Bronchial epithelial cell (primary cell): ENCODE results near the gene FARS2. TPM values are rescaled to one million over a fixed set of nuclear protein-coding genes. Genes with fewer than 3 reads are reported as not detected.

Experiments
- DNase-seq: peaks from one replicate; pipeline ENCODE4 v3.0.0-alpha.2; 2010; ENCODE audit warnings: low read depth
- FAIRE-seq: peaks from 2 replicates; lab custom pipeline; 2011; peaks lifted over from hg19 to GRCh38; lab: Jason Lieb, UNC
- H3K27me3 ChIP-seq: 2 replicates; pipeline ENCODE4 v1.5.1; 2011; ENCODE audit warnings: low read length; ENCODE audit not compliant: control insufficient read depth, insufficient read depth
- H3K36me3 ChIP-seq: 2 replicates; pipeline ENCODE4 v1.5.1; 2011; ENCODE audit warnings: low read length; ENCODE audit not compliant: control insufficient read depth, insufficient read depth
- H3K4me3 ChIP-seq: 2 replicates; pipeline ENCODE4 v1.5.1; 2011; ENCODE audit warnings: mild to moderate bottlenecking, low read depth, low read length, control low read depth
- total RNA-seq: library from RNA; depleted of rRNA; stranded (reverse); fragments of >200 nt; gene quantifications from 2 replicates; pipeline ENCODE4 v1.2.1, GENCODE V29; 2014
- TF ChIP-seq, protein P1 (sequence below): IDR thresholded peaks from 2 replicates; pipeline ENCODE4 v1.5.1; 2011; ENCODE audit warnings: mild to moderate bottlenecking, moderate library complexity, low read length, control low read depth, inconsistent platforms; ENCODE audit not compliant: insufficient read depth, severe bottlenecking

FARS2 gene
- total RNA-seq, 1 donor from 2014 or later = 27.4 TPM

DNA sequence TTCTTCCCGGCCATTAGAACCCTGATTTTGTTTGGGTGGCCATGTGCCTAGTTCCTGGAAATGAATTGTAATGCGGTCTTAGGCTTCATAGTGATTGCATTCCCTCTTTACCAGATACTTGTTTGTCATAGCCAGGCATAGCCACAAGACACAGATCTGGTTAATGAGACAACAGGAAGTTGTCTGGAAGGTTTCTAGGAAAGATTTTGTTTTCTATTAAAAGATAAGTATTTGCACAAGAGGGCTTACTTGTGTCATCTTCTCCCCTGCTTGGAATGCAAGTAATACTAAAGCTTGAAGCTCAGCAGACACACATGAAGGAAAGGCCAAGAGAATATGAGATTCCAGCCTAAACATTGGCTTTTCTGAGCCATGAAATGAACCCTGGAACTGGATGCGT, 12.9 kb downstream of the FARS2 start:
- DNase-seq = no peak
- no peaks in the 10 kb centered on the region for H3K27me3 ChIP-seq
- no peaks in the 10 kb centered on the region for H3K36me3 ChIP-seq
- no peak for FAIRE-seq
- H3K4me3 ChIP-seq = no peak overlapping the region
- TF ChIP-seq, protein P1, sequence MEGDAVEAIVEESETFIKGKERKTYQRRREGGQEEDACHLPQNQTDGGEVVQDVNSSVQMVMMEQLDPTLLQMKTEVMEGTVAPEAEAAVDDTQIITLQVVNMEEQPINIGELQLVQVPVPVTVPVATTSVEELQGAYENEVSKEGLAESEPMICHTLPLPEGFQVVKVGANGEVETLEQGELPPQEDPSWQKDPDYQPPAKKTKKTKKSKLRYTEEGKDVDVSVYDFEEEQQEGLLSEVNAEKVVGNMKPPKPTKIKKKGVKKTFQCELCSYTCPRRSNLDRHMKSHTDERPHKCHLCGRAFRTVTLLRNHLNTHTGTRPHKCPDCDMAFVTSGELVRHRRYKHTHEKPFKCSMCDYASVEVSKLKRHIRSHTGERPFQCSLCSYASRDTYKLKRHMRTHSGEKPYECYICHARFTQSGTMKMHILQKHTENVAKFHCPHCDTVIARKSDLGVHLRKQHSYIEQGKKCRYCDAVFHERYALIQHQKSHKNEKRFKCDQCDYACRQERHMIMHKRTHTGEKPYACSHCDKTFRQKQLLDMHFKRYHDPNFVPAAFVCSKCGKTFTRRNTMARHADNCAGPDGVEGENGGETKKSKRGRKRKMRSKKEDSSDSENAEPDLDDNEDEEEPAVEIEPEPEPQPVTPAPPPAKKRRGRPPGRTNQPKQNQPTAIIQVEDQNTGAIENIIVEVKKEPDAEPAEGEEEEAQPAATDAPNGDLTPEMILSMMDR = no peak

GRCh38 chr6:5275497-5275896, 14.2 kb downstream of the FARS2 start:
- Histone ChIP-seq H3K36me3 (no peaks in the 10 kb centered on the region), H3K4me3 (no peak overlapping the region), H3K27me3 (no peaks in the 10 kb centered on the region)
- DNase-seq = no peak
- TF ChIP-seq, protein P1 = no peak
- no peak for FAIRE-seq

- Histone ChIP-seq H3K4me3 (no peak overlapping the region), H3K27me3 (no peaks in the 10 kb centered on the region), H3K36me3 (no peaks in the 10 kb centered on the region)
- DNase-seq (no peak), FAIRE-seq (no peak)
- TF ChIP-seq, protein P1 = no peak
Observed at GRCh38 chr6:5276581-5276980, 15.3 kb downstream of the FARS2 start.

DNA sequence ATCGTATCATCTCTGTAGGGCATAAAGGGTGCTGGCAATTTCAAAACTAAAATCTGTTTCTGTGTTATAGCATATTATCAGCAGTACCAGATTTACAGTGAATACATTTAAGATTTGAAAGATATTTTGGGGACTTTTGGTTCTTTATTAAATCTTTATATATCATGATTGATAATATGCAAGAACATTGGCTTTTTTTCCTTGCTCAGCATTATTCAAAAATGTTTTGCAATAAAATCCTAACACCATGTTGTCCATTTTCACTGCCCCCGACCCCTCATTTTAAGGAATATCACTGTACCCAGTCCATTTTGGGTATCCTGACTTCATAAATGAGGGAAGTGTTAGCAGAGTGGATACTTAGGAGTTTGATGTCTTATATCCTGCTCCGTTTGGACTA, 16.3 kb downstream of the FARS2 start:
- H3K36me3 ChIP-seq = no peaks in the 10 kb centered on the region
- DNase-seq (no peak), FAIRE-seq (no peak)
- H3K4me3 ChIP-seq = no peak overlapping the region
- TF ChIP-seq, protein P1 = no peak
- no peaks in the 10 kb centered on the region for H3K27me3 ChIP-seq

DNA sequence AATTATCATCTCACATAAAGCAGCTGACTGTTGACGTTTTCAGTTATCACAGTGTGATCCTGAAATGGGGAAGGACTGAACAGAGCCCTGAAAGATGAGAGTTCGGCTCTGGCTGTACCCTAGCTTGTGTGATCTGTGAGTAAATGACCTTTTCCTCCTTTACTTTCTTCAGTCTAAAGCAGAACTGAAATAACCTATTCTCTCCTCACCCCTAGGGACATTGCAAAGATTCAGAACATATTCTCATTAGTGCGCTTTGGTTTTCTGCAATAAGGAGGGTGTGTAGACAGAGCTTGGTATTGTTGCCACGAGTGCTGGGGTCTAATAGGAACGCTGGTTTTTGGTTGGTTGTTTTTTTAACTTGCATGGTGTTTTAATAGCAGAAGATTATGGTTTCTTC, 16.7 kb downstream of the FARS2 start:
- Histone ChIP-seq H3K27me3 (no peaks in the 10 kb centered on the region), H3K4me3 (no peak overlapping the region), H3K36me3 (no peaks in the 10 kb centered on the region)
- no peak for FAIRE-seq
- no peak for DNase-seq
- TF ChIP-seq, protein P1 = no peak

GRCh38 chr6:5278565-5279120, 17.3 kb downstream of the FARS2 start:
- DNase-seq = no peak
- TF ChIP-seq, protein P1 = no peak
- no peaks in the 10 kb centered on the region for H3K36me3 ChIP-seq
- no peaks in the 10 kb centered on the region for H3K27me3 ChIP-seq
- H3K4me3 ChIP-seq = no peak overlapping the region
- FAIRE-seq = no peak
